GM18520 (cell line): ENCODE data around the gene DTNA.
"Not testable (repeated sequence)": the region's sequence is repeated elsewhere in the genome, so short reads cannot be mapped to it uniquely, and the experiment has no call there.

Experiments used
- ATAC-seq: cut with Tn5 transposase; IDR thresholded peaks from one replicate; pipeline ENCODE4 v1.9.1; 2021; ENCODE audit not compliant: unreplicated experiment

Gene DTNA

GRCh38 chr18:34887881-34888580 lies 177.9 kb downstream of the DTNA start:
- ATAC-seq, result no peak

- ATAC-seq, result no peak
Observed at GRCh38 chr18:34890486-34891085, 180.5 kb downstream of the DTNA start.

- ATAC-seq, result no peak
Observed at GRCh38 chr18:34892379-34892778, 182.3 kb downstream of the DTNA start.

- no peak for ATAC-seq
Observed at GRCh38 chr18:34893239-34893638, 183.1 kb downstream of the DTNA start.

GRCh38 chr18:34901299-34901698 lies 191.2 kb downstream of the DTNA start:
- no peak for ATAC-seq

DNA sequence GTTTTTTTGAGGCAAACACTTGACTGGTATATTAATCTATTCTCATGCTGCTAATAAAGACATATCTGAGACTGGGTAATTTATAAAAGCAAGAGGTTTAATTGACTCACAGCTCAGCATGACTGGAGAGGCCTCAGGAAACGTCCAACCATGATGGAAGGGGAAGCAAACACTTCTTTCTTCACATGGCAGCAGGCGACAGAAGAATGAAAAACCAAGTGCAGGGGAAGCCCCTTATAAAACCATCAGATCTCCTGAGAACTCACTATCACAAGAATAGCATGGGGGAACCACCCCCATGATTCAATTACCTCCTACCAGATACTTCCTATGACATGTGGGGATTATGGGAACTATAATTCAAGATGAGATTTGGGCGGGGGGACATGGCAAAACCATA lies 194.9 kb downstream of the DTNA start:
- ATAC-seq, result no peak

DNA sequence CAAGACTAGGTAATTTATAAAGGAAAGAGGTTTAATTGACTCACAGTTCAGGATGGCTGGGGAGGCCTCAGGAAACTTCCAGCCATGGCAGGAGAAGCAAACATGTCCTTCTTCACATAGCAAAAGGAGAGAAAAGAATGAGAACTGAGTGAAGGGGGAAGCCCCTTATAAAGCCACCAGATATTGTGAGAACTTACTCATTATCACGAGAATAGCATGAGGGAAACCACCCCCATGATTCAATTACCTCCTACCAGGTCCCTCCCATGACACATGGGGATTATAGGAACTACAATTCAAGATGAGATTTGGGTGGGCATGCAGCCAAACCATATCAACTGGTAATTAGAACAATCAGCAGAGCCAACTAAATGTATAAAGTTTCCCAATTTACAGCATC lies 196.9 kb downstream of the DTNA start:
- not testable (repeated sequence) for ATAC-seq

DNA sequence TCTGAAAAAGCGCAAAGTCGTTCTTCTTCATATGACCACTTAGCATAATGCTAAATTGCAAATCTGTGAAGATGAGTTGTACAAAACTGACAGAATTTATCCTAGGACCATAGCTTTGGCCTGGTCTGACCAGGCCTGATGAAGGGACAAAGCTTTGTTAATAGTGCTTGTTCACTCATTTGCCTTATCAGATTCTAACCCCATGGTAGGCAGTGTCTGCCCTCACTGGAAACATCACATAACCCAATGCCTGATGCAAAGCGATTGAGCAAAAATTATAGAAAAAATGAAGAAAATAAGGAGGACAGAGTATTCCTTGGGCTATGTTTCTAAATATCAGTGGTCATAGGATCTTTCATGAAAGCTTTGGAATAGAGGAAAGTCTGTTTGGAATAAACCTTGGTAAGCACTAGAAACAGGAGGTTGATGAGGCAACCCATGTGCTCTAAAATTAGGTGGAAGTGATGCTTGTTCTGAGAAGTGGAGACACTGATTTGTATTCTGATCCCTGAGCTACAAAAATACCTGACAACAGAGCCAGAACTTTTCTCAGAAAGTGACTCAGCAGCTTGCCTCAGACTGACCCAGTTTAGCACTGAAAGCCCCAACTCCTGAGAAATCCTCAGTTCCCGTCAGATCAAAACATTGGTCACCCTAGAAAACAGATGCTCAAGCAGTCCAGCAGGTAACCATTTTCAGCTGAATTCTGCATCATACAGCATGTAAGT lies 199.7 kb downstream of the DTNA start:
- ATAC-seq, result no peak

GRCh38 chr18:34911081-34911480 lies 201.0 kb downstream of the DTNA start:
- ATAC-seq, result no peak

GRCh38 chr18:34911661-34912384 lies 201.7 kb downstream of the DTNA start:
- no peak for ATAC-seq

DNA sequence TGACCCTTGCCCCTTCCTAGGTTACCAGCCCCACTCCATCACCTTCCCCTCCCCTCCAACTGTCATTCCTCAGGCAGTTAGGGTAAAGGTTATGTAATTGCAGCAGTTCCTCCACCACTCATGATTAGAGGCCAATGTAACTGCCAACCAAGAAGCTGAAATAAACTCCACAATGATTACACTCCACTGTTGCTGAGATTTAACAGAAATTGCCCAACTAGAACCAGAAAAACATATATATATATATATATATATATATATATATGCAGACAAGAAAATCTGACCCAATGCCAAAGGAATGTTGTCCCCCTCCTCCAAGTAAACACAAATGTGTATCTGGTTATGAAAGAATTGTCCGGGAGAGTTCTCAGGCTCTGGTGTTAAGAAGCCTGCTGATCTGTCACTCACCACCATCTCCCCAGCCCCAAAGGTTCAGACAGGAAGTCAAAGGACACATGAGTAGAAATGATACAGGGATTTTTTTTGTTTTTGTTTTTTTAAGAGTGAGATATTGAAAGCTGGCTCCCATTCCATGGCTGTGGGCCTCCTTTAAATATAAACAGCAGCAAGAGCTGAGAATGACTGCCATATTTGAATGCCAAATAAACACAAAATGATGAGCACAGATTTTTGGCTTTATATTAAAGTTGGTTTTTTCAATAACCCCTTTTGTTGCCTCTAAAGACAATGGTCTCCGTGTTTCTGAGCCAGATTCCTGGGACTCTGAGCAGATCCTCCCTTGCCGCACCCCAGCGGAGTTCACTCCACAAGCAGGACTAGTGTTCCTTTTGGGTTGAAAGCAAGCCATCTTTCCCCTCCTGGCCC lies 204.0 kb downstream of the DTNA start:
- ATAC-seq, result no peak

GRCh38 chr18:34915046-34915445 lies 204.9 kb downstream of the DTNA start:
- no peak for ATAC-seq

- ATAC-seq, result not testable (repeated sequence)
Observed at GRCh38 chr18:34916539-34916938, 206.4 kb downstream of the DTNA start.

GRCh38 chr18:34918856-34919255 lies 208.8 kb downstream of the DTNA start:
- ATAC-seq, result no peak

DNA sequence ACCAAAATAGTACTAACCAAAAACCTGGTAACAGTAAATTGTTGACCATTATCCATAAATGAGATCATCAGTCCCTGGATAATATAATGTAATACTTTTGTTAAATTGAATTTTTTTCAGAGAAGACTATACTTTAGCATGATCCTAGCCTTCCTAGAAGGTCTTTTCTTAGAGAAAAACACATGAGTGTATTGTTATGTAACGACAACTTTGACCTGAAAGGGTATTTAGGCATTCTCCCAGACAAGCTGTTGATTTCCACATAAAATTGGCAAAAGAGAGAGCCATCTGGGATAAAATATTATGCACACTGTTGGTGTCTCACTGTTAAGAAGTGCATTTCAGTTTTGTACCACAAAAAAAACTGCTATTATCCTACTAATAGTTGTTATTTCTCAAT lies 211.1 kb downstream of the DTNA start:
- no peak for ATAC-seq

DNA sequence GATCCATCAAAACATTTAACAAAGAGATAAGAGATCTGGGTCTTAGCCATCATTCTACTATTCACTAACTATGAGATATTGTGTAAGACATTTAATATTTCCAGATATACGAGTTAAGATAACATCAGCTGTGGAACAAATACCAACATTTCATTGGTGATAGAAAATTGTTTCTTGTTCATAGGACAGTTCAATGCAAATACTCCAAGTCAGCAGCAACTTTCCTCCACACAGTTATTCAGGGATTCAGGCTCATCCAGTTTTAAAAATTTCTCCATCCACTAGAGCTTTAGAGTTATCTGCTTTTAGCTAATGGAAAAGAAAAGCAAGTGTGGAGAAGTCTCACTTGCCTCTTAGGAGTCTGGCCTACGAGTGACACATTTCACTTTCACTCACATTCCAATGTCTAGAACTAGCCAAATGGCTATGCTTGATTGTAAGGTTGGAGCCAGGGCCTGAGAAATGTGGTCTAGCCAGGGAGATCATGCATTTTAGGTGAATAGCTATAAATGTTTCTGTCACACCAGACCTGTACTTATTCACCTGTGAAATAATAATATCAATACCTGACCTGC lies 211.8 kb downstream of the DTNA start:
- no peak for ATAC-seq

GRCh38 chr18:34922594-34922993 lies 212.5 kb downstream of the DTNA start:
- ATAC-seq, result not testable (repeated sequence)

GRCh38 chr18:34923911-34924310 lies 213.8 kb downstream of the DTNA start:
- no peak for ATAC-seq

DNA sequence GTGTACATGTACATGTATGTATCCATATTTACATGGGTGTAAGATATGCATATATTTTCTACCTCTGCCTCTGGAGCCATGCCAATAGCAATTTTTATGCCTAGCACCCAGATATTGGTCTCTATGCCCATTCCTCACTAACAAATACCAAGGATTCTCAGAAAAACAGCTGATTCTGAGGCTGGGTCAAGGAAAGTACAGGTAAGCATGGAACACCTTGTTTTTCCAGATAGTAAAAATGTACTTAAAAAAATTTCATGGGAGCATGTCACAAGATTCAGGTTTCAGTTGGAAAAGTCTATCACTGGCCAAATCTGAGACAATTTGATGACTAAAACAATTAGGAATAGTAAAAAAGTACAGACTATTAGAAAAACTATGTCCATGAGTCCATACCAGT lies 216.6 kb downstream of the DTNA start:
- no peak for ATAC-seq

DNA sequence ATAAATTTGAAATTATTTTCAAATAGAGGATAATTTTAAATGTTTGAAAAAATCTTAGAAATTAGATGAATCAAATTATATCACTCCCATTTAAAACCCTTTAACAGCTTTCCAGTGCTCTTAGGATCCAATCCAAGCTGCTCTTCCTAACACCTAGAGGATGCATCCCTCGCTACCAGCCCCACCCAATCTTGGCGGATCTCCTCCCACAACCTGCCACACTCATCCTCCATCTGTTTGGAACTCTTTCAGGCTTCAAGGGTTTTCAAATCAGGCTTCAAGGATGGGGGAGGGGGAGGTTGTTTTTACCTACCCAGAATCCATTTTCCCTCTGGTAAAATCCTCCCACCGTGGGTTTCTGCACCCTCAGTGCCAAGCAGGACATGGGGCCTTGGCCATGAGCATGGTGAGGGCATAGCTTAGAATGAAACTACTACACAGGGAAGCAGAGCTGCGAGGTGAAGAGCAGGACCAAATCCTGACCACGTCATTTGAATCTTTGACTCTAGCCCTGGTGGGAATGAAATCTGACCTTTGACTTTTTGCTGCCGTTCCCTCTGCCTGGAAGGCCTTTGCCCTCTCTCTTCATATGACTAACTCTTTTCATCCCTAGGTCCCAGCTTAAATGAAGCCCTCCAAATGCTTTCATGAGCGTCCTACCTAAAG lies 218.1 kb downstream of the DTNA start:
- ATAC-seq, result no peak
